ENCODE measurements around the gene BLVRB. TPM values are rescaled to one million over a fixed set of nuclear protein-coding genes. Genes with fewer than 3 reads are reported as not detected.

Gene BLVRB
- total RNA-seq, 1 donor from 2014 or later, result 75.8 TPM

DNA sequence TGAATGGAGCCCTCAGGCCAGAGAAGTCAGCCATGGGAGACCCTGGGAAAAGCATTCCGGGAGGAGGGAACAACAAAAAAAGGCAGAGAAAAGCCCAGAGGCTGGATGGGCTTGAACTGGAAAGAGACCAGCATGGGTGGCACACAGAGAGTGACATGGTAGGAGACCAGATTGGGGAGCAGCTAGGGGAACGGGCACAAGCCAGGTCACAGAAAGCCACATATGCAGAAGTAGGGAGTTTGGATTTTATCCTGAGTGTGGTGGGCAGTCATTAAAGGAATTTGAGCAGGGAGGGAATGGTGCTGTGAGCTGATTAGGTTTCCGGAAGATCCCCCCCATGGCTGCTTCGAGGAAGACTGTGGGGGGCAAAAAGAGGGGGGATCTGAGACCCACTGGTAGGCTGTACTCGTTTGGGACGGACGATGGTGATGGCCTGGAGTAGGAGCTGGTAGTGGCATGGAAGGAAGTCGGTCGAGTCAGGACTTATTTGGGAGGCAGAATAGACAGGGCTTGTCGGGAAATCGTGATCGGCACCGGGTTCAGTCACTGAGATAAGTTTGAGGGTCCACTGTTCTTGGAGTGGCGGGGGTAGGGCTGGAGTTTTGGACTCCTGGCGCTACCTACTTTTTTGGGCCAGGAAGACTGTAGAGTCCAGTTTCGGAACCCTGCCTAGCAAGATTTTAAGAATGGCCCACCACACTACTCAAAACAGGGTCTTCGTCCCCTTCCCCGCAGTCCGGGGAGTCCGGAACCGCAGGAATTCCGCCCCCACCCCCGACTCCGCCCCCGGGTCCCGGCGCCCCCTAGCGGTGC lies 40.7 kb downstream of the BLVRB start:
- peak; percentile 68 for DNase-seq (ENCODE audit: low read depth)

DNA sequence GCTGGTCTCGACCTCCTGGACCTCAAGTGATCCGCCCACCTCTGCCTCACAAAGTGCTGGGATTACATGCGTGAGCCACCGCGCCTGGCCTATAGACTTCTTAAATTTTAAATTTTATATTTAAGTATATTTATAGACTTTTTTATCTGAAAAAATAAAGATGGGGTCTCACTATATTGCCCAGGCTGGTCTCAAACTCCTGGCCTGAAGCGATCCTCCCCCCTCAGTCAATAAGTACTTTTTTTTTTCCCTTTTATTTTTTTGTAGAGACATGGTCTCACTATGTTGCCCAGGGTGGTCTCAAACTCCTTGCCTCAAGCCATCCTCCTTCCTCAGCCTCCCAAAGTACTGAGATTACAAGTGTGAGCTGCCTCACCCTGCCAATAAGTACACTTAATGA lies 41.6 kb downstream of the BLVRB start:
- no peak for DNase-seq (ENCODE audit: low read depth)

DNA sequence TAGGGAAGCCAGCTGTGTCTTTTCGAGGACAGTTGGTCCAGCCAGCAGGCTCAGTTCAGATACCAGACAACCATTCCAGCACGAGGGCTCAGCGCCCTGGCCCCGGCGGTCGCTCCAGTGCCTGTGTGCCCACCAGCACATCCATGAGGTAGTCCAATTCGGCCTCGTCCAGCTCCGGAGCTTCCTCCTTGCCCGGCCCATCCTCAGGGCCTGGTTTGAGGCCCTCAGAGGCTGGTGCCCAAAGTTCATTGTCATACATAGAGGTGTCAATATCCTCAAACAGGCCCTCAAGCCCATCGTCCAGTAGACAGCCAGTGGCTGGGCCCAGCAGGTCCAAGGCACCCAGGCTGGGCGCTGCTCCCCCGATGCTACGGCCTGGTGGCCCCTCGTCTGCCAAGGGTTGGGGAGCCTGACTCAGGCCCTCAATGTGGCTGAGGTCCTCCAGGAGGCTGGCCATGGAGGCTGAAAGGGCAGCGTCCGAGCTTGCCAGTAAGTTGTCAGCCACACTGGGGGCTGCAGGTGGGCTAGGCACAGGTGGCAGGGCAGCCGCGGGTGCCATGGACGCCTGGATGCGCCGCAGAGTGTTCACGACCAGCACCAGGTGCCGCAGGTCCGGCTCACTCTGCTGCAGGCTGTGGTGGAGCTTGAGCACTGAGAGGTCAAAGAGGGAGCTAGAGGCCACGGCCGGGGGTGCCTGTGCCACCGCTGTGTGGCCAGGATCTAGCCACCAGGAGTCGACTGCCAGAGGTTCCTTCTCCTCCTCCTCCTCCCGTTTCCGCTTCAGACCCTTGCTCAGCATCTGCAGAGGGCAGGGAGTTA lies 42.6 kb downstream of the BLVRB start:
- DNase-seq (ENCODE audit: low read depth), result peak; percentile 28

DNA sequence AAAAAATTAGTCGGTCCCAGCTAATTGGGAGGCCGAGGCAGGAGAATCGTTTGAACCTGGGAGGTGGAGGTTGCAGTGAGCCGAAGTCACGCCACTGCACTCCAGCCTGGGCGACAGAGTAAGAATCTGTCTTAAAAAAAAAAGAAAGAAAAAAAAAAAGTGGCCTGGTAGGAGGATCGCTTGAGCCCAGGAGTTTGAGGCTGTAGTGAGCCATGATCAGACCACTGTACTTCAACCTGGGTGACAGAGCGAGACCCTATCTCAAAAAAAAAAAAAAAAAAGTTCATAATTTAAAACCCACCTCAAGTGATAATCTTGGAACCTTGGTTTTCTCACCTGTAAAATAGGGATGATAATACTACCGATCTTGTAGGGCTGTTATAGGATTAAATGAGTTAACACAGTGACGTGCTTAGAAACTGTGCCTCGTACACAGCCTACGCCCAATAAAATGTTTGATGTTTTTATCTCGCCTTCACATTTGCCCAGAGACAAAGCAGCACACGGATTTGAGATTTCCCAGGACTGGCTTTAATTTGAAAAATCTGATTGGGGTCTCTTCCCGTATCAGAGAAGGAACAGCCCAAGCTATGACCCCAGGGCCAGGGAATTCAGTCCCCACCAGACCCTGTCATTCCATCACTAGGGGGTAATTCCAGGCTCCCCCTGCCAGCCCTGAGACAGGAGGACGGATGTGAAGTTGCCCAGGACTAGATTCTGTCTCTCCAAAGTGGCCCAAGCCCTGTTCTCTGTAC lies 43.4 kb downstream of the BLVRB start:
- no peak for DNase-seq (ENCODE audit: low read depth)

DNA sequence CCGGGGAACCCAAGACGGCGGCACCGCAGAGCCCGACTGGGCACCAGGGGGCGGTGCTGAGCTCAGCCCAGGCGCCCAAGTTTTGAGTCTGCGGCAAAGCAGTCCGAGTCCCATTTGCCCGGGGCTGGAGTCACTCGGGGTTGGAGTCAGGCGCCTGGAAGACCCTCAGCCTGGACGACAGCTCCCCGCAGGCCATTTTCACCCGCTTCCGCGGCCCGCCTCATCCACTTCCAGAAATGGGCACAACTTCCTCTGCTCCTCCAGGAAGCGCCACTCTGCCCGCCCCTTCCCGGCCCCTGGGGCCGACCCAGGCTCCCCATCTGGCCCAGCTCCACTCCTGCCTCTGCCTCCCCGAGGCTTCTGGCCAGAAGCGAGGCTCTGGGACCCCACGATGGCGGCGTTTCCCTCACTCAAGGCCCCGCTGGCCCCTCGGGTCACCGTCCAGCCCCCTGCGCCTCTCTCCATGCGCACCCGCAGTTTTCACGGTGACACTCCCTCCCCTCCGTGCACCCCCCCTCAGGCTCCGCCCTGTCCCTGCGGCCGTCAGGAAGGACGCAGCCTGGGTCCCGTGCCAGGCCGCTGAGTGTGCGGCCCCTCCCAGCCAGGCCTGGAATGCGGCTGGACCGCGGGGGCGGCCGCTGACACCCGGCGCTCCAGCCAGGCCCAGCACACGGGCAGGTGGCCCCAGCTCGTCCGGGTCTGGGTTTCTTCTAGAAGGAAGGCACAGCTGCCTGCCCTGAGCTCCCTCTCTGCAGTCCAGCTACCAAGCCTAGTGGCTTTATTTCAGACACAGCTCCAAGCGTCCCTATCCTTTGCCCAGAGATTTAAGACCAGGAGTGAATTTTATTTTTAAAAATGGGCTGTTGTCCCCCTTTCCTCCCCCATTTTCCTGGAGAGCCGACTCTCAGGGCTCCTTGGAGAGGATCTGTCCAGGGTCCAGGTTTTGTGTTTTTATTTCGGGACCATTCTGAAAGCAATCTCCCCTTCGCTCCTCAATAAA lies 44.5 kb downstream of the BLVRB start:
- peak; percentile 98 for DNase-seq (ENCODE audit: low read depth)

DNA sequence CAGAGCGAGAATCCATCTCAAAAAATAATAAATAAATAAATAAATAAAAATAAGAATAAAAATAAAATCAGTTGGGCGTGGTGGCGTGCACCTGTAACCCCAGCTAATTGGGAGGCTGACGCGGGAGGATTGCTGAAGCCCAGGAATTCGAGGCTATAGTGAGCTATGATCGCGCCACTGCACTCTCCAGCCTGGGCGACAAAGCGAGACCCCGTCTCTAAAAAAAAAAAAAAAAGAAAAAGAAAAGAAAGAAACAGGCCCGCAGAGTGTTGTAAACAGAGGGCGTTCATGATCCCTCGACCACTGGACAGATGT lies 45.1 kb downstream of the BLVRB start:
- DNase-seq (ENCODE audit: low read depth), result no peak

DNA sequence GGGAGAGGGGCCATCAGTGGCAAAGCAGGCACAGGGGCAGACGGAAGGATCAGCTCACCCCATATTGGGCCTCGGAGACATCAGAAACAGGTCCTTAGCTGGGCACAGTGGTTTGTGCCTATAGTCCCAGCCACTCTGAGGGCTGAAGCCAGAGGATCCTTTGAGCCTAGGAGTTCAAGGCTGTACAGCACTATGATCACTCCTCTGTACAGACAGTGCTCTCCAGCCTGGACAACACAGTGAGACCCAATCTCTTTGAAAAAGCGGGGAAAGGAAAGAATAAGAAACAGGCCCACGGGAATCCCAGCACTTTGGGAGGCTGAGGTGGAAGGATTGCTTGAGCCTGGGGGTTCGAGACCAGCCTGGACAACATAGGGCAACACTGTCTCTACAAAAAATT lies 45.8 kb downstream of the BLVRB start:
- no peak for DNase-seq (ENCODE audit: low read depth)

DNA sequence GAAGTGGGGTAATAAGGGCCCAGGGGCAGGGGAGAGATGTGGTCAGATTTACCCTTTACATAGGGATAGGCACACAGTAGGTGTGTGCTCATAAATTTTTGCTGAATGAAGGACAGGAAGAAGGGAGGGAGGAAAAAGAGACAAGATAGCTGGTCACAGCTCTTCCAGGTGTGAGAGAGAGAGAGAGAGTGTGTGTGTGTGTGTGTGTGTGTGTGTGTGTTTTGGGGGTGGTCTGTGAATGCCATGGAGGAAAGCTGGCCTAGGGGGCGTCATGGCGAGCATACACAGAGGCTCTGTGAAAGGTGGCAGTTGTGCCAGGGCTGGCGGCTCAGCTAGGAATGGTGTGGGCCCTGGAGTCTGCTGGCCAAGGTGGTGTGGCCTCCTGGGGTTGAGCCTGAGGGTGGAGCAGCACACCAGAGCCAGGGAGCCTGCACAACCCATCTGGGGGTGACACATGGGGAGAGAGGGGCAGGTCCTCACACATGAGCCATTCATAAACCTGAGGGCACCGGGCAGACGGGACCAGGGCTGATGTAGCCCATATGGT lies 46.4 kb downstream of the BLVRB start:
- DNase-seq (ENCODE audit: low read depth), result no peak

DNA sequence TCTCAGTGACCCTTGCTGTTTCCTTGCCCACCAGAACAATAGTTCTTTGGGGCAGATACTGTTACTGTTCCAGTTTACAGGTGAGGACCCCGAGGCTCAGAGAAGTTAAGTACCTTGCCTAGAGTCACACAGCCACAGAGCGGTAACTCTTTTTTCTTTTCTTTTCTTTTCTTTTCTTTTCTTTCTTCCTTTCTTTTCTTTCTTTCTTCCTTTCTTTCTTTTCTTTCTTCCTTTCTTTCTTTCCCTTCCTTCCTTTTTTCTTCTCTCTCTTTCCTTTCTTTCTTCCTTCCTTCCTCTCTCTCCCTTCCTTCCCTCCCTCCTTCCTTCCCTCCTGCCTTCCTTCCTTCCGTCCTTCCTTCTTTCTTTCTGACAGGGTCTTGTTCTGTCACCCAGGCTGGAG lies 47.5 kb downstream of the BLVRB start:
- DNase-seq (ENCODE audit: low read depth), result no peak

DNA sequence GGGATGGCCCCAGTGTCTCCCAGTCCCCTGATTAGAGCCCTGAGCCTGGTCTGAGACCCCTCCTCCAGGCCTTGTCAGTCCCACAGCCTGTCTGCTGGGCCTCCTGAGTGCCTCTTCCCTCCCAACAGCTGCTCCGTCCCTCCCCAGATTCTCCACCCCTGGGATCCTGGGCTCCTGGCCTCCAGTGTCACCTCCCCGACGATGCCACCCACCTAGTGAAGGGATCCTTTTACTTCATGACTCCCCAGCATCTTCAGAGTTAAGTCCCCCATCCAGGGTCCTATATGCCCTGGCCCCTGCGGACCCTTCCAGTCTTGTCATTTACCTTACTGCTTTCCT lies 47.9 kb downstream of the BLVRB start:
- no peak for DNase-seq (ENCODE audit: low read depth)

DNA sequence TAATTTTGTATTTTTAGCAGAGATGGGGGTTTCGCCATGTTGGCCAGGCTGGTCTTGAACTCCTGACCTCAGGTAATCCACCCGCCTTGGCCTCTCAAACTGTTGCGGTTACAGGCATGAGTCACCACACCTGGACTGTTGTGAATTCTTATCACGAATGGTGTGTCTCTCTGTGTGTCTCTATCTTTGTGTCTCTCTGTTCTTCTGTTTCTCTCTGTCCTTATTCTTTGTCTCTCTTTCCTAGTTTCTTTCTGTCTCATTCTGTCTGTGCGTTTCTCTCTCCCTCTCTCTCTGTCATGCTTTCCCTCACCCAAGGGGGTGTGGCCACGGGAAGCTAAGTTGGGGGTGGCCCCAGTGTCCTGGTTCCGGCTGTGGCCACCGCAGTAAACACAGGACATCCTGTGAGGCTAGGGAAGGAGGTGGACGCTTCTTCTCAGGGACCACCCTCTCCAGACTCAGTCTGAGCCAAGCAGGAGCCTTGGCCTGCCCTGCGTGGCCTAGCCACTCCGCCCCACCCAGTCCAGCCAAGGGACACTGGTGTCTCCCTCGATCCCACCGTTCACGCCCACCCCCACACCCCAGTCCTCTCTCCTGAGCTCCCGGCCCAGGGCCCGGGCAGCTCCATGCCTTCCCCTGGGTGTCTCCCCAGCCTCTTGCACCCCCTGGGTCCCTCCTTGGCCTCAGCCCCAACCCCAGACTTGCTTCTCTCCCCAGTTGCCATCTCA lies 48.5 kb downstream of the BLVRB start:
- peak; percentile 28 for DNase-seq (ENCODE audit: low read depth)

DNA sequence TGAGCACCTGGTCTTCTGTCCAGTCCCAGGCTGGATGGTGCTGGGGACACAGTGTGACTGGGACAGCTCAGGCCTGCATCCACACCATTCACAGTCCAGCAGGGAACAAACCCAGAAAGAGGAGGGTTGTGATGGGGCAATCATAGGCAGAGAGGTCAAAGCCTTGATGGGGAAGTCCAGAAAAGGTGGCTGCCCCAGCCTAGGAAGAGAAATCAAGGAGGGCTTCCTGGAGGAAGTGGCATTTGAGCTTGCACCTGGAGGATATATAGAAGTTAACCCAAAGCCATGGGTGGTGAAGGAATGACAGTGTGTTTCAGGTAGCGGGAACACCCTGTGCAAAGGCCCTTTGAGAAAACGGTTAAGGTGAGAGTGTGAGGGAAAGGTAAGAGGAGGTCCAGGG lies 49.8 kb downstream of the BLVRB start:
- DNase-seq (ENCODE audit: low read depth), result no peak

DNA sequence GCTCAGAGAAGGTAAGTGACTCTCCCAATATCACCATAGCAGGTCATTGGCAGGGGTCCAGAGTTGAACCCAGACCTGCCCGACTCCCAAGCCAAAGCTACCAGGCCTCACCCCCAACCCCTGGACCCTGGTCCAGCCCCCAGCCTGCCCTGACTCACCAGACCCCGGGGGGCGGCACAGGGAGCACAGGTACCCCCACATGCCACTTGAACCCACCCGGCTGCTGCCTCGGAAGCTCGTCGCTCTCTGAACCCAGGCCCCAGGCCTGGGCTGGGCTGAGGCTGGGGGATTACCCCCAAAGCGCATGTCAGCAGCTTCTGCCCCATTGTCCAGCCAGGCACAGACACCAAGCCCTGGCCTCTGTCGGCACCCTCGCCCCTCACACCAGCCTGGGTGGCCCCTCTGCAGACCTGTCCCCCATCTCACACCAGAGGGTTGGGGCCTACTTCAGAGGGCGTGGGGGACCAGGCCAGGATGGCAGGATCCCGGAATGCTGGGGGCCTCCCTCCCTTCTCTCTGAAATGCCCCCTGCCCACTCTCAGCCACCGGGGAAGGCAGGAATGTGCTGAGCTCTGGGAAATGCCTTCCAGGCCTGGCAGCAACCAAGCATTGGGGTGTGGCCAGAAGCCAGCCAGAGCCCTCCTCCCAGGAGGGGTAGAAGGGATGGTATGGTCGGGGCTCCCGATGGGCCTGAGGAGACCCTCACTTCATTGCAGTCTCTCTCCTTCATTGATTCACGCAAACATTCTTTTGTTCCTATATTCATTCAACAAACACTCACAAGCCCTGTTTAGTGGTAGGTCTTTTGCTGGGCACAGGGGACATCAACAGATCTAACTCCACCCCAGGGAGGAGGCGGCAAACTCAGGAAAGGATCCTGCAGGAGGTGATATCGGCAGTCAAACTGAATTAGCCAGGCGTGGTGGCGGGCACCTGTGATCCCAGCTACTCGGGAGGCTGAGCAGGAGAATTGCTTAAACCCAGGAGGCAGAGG lies 50.7 kb downstream of the BLVRB start:
- no peak for DNase-seq (ENCODE audit: low read depth)

DNA sequence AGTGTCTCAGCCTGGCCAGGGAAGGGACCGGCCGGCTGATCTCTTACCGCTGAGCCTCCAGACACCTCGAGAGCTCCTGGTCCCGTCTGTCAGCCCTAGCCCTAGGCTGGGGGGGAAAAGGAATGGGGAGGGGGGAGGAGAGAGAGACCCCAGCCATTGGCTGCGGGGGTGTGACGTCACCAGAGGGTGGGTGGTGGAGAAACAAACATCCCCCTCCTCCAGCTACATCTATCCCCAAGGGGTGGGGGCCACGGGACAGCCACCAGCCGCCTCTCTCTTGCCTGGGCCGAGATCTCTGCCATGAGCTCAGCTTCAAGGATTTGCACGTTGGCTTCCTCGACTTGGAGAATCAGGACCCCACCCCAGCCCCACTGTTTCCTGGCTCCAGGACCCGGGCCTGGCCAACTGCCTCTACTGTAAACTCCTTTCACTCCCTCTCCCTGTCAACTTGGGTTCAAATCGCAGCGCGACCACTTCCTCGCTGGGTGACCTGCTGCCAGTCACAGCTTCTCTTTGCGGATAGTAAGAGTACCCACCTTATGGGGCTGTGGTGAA lies 52.2 kb downstream of the BLVRB start, which contains the start of gene PRX:
PRX (minus strand) TSS at position 88 of the 555 bp plus-strand sequence. CDS start 5,446 bp downstream, outside the sequence.
- no peak for DNase-seq (ENCODE audit: low read depth)

DNA sequence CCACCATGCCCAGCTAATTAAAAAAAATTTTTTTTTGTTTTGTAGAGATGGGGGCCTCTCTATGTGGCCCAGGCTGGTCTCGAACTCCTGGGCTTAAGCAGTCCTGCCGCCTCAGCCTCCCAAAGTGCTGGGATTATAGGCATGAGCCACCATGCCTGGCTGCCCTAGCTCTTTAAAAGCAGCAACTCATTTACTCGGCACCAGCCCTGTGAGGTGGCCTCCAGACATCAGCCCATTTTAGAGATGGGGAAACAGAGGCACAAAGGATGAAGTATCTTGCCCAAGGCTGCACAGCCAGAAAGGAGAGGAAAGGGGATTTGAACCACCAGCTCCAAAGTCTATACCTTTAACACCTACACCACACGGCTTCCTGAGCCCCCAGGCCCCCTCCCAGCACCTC lies 52.7 kb downstream of the BLVRB start:
- DNase-seq (ENCODE audit: low read depth), result no peak

DNA sequence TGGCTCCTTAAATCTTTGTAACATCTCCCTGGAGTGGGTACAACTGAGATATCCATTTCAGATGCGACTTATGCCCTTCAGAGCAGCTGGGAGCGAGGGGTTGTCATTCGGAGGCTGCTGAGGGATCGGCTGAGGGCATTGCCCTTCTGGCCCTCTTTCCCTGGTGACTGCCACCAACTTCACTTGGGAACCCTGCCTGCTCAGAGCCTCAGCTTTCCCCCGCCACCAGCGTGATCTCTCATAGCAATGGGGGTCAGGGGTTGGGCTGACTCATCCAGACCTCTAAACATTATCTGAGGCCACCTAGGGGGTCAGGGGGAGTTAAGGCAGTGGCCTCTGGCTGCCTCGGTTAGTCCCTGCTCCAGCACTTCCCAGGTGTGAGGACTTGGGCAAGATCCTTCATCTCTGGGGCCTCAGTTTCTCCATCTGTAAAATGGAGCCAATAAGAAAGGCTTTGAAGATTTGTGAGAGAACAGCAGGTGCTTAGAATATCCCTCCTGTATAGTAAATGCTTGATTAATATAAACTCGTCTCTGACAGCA lies 53.5 kb downstream of the BLVRB start:
- peak; percentile 22 for DNase-seq (ENCODE audit: low read depth)

DNA sequence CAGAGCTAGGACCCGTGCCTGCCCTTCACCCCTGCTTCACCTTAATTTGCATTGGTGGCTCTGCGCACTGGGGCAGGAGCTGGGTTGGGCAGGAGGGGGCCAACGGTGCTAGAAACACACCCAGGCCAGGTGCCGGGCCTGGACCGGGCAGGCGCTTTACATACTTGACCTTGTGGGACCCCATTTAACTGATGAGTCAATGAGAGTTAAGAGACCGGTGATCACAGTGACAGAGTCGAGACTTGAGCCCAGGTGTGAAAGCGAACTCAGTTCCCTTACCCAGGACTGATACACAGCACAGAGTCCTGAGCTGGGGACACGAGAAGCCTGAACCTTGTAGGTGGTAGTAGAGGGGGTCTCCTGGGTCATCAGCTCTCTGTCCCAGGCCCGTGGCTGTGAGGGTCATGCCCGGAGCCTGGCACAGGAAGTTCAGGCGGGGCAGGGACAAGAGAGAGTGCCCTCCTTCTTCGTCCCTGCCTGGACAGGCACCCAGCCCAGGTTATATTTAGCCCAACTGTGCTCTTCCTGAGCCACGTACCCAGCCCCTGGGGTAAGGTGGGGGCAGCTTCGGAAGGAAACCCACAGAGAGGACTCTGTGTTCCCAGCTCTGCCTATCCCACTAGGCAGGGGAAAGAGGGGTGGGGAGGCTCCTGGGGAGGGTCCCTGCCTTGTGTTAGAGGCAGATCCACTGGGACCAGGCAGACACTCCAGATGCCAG lies 54.3 kb downstream of the BLVRB start:
- peak; percentile 49 for DNase-seq (ENCODE audit: low read depth)
